Right renal cortex interstitium (tissue), 3 donors: ENCODE results near the gene TCF15. TPM values are rescaled to one million over a fixed set of nuclear protein-coding genes. Genes with fewer than 3 reads are reported as not detected.

ENCODE experiments used
- DNase-seq, 3 donors: peaks; one replicate each; pipeline ENCODE4 v3.0.0-alpha.2; 2013; ENCODE audit warnings: low read depth in 3 of 3, low spot score in 2 of 3
- polyA plus RNA-seq, 3 donors: library from polyadenylated mRNA; unstranded; fragments of 120-200 nt; gene quantifications; one replicate each; pipeline ENCODE4 v1.2.1, GENCODE V29; 2013; ENCODE audit not compliant: insufficient read length in 3 of 3

Gene TCF15
- polyA plus RNA-seq, 3 donors: 0.74 to 1.5 (median 1.3) TPM

DNA sequence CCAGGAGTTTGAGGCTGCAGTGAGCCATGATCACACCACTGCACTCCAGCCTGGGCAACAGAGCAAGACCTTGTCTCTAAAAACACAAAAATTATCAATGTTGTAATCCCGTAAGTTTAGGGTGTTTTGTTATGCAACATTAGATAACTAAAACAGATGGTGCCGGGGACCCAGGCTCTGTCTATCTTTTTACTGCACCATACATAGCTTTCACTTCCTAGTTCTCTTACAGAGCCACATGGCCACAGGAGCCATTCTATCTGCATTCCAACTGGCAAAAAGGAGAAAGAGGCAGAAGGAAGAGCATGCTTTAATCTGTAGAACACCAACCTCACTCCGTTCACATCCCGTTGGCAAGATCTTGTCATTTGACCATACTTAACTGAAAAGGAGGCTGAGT, 5.4 kb upstream of the TCF15 start:
- DNase-seq: no peak

DNA sequence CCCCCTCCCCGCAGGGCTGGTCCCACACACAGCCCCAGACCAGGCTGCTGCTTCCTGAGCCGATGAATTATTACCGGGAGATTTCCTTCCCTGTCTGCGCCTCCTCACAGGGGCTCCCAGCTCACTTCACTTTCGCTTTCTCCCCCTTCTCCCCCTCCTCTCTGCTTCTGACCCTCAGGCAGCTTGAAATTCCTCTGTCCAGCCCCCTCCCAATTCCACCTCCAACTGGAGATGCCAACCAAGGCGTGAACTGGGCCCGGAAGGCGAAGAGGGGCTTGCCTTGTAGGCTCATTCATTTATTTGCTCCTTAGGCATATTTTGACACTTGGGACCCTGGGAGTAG, 1.7 kb upstream of the TCF15 start:
- DNase-seq: peak; percentile 27 to 54 (median 47)

DNA sequence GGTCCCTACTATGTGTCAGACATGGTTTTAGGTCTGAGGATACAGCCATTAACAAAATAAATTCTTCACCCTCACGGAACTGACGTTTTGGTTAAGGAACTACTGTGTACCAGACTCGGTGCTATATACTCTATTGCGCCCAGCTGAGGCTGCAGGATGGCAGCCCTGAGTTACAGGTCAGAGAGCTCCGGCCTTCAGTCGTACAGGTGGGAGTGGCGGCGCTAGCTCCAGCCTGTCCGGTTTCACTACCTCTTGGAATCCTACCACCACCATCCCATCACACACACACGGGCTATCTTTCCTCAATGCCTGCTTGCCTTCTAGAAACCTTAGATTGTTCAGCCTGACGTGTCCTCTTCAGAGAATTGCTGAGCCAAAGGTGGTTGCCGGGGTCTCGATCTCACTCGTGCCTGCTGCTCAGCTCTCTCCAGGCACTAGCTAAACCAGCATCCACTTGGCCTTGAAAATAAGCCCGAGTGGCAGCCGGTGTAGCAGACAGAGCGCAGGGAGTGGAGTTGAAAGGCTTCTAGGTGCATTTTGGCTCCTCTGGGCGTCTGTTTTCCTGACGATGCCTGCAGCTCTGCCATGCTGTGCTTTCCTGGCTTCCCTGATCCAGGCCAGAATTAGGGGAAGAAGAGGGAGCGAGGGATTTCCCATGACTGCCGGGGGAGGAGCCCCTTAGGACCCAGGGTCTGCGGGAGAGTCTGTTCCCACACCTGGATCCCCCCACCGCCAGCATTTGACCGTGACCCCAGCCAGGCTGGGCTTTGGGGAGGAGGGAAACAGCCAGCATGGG, 1.1 kb upstream of the TCF15 start:
- no peak for DNase-seq

DNA sequence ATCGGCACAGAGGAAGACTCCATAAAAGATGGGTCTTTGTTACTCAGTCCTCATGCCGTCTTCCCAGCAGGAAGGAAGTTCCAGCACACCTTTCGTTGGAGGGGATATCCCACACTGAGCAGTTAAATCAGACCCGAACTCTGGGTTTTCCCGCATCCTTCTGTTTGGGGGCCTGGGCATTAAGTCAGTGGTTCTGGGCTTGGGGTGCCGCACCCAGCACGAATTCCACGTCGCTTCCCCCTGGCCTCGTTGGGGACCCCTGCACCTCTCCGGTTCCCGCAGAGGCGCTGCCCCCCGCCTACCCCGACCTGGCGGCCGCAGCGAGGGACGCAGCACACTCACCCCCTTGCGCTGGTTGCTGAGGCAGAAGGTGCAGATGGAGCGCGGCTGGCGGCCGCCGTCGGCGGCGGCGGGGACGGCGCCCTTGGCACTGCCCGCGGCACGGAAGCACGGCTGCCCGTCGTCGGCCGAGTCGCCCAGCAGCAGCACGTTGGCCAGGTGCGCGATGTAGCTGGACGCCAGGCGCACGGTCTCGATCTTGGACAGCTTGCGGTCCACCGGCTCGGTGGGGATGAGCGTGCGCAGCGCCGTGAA, 641 bp downstream of the TCF15 start:
- no peak for DNase-seq

DNA sequence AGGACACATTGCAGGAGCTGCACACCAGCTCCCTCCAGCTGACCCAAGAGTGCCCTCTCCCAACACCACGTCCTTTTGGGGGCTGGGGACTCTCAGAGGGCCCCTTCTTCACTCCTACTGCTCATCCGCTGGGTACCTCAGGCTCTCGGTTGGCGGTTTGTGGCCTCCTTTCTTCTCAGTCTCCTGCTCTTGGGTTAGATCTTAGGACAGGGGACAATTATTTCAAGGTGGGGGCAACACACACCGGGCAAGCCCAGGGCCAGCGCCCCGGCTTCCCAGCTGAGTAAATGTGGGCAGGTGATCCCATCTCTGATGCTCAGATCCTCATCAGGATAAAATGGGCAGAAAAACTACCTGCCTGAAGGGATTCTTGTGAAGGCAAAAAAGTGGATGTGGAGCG, 1.1 kb downstream of the TCF15 start:
- DNase-seq: no peak

DNA sequence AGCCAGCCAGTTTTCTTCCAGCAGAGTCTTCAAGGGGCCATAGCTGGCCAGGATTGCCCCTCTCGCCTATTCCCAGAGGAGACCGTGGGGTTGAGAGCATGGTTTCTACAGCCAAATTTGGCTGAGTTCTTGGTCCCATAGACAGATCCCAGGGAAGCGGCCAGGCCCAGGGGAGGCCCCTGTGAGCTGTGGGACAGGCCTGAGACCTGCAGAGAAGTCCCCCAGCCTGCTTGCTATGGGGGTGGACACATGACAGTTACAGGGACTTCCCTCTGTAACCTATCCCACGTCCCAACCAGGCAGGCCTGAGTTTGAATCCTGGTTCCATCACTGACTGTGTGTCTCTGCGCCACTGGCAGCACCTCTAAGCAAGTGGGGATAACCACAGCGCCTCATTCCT, 2.6 kb downstream of the TCF15 start:
- no peak for DNase-seq

DNA sequence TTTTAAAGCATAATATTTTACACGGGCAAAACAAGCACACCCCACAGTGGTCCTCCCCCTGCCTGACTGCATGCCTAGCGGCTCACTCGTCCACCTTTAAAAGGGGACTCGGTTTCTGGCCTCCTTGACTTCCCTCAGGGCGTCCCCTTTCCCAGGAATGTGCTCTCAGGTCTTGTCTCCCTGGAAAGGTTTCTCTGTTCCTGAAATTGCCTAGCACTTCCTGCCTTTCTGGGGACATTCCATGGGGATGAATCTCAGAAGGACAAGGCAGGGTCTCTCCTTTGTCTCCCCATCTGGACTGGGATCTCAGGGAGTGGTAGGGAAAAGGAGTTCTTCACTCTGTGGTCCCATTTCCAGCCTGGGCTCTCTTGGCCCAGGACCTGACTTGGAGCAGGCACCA, 4.9 kb downstream of the TCF15 start:
- DNase-seq: no peak

DNA sequence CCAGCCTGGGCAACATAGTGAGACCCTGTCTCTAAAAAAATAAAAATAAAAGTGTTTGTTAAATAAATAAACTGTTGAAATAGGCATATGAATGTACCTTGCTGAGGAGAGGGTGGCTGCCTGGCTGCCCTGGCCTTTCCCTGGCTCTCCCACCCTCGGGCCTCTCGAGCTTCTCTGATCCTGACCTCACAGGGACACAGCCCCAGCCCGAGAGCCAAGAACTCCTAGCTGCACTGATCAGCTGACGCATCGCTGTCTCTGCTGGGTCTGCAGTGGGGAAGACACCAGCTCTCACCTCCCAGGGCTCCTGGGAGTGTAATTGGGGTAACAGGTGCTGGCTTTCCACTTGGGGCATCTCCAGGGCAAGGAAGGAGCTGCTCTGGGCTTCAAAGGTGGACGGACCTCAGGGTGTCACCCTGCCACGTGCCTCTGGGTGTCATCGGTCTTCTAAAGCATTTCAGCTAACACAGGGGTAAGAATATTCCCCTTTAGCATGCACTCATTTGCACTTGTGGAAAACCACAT, 6.9 kb downstream of the TCF15 start:
- no peak for DNase-seq

DNA sequence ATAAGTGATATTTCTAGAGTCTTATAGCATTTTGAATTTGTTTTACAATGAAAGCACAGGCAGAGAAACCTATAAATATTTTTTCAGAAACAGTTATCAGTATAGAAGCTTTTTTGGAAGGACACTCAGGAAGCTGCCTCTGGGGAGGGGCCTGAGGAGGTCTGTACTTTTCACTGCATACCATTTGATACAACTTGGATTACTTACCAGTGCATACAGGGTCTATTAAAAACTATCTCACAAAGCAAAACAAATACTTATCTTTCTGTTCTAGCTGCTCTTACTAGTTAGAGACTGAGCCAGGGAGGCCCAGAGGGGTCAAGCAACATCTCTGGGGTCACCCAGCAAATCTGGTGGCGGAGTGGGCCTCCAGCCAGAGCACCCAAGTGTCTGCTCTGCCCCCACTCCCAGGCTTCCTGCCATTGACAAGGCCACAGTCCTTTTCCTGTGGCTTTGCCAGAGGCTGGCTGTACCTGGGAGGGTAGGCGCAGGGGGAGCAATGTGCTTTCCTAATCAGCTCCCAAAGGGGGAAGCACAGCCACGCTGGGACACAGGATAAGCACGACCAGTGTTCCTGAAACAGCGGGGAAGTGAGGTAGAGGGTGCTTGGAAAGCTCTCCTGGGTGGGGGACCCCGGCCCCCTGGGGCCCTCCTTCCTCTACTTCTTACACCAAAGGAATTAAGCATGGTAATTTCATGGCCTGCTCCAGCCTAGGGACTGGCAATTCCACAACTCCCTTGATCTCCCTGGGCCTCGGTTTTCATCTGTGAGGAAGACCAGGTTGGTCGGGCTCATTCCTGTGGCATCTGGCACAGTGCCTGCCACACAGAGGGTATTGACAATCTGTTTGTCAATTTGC, 7.8 kb downstream of the TCF15 start:
- no peak for DNase-seq

DNA sequence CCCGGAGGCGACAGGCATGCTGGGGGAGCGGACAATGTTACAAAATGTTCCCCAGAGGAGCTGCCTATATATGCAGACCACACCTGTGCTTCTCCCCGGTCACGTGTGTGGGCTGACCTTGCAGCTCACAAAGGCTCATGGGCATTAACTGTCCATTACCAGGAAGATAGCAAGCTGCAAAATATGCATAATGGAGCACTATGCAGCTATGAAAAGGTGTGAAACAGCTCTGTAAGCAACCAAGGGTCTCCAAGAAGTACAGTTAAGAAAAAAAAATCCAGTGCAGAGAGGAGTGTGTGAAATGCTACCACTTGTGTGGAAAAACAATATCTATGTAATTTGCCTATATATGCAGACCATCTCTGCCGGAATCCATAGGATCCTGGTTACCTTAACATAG, 9.4 kb downstream of the TCF15 start:
- no peak for DNase-seq

DNA sequence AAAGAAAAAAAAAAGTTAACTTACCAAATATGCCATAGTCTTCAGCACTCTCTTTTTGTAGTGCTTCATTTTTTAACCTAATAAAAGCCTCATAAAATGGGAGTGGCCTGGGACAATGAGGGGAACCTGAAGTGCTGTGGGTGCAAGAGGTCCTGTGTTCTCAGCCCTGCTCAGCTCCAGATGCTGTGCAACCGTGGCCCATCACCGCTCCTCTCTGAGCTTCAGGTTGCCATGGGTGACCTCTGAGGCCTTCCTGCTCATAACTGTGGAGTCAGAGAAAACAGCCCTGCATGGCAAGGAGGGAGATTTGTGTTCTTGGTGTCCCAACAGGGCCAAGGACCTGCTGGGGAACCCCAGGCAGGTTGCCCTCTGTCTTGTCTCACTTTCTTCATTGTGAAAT, 10.0 kb downstream of the TCF15 start:
- DNase-seq: no peak

DNA sequence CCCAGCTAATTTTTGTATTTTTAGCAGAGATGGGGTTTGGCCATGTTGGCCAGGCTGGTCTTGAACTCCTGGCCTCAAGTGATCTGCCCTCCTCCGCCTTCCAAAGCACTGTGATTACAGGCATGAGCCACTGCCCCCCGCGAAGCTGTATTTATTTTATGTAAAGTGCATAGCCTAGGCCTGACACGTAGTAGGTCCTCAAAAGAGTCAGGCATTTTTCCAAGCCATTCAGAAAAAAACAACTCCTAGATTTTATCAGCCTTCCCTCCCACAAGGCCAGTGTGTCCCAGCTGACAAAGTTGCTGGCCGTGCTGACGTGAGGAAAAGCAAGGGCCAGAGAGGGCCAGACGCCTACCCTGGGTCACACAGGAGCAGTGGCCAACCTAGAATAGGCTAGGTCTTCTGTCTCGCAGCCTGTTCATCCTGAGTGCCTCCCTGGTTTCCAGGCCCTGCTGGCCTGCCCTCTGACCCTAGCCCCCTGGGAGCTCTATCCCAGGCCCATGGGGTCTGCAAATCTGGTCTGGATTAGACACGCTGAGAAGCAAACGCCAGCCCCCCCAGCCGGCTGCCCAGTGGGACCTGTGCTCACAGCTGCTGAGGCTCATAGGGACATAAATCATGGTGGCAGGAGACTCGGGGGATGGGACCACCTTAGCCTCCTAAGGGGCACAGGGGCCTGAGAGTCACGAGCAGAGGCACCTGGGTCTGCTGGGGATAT, 11.8 kb downstream of the TCF15 start:
- DNase-seq: no peak

DNA sequence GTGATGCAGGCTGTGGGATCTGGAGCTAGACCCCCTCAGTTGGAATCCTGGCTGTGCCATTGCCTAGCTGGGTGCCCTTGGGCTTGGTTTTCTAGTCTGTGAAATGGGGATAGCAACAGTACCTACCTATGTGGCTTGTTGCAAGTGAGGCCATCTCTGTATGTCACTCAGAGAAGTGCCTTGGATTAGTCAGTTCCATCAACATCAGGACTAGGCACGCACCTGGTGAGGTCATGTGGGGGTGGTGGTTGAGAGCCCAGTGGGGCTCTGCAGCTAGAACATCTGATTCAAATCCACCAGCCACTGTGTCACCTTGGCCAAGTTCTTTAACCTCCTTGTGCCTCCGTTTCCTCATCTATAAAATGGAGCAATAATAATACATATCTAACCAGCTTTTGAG, 12.5 kb downstream of the TCF15 start:
- no peak for DNase-seq

DNA sequence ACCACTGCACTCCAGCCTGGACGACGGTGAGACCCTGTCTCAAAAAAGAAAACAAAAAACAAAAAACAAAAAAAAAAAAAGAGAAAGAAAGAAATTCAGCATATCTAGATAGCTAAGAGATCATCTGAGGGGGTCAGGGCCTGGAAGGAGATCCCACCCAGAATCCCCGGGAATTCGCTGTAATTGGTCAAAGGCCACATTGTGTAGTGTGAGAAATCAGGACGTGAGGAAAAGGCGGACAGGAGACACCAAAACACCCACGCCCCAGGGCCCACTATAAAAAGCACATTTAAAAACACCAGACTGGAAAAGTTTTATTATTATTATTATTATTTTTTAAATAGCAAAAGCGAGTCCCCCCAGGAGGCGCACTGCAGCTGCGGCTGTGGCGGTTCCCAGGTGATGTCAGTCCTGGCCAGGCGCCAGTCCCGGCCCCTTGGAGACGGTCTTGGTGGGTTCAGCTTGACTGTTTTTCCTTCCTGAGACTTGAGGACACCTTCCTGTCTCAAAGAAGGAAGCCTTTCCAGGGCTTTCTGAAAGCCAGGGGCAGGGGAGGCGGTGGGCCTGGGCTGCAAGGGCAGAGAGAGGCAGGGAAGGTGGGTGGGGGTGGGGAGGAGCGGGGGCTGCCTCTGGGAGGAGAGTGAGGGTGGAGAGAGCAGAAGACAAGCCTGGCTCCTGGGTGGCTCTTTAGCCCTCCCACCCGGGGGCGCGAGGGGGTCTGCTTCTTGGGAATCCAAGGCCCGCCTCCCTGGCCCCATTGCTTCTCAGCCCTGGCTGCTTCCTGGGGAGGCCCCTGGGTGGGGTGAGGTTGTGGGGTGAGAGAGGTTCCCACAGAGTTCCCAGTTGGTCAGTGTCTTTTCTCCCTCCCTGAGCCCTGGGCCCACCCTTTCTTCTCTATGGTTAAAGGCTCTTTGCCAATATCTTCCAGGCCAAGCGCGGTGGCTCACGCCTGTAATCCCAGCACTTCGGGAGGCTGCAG, 14.5 kb downstream of the TCF15 start:
- no peak for DNase-seq

DNA sequence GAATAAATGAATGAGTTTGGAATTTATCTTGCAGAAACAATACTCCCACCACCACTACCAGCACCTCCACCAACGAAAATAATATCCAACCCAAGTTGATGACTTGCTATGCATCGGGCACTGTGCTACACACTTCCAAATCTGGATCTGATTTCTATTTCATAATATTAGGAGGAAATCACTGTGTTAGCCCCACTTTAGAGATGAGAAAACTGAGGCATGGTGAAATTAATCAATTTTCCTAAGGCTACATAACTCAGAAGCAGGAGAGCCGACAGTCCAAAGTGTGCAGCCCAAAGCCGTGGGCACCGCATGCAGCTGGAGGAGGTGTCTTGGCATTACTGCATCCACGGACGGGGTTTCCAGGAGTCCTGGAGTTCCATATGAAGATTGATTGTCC, 17.6 kb downstream of the TCF15 start:
- DNase-seq: no peak

DNA sequence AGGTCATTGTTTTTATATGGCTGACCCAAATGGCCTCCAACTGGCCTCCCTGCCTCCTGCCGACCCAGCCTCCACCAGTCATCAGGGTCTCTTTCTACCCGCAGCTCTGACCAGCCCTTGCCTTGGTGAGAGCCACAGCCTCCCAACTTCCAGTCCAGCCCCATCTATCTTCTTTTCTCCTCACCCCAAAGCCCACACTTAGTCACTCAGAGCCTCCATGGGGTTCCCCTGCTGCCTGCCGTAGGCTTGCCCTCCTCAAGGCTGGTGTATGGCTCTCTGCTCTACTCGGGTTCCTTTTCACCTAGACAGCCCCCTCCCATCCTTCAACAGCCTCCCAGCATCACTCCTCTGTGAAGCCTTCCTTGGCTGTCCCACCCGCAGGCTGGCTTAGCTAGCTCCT, 18.2 kb downstream of the TCF15 start:
- DNase-seq: no peak

DNA sequence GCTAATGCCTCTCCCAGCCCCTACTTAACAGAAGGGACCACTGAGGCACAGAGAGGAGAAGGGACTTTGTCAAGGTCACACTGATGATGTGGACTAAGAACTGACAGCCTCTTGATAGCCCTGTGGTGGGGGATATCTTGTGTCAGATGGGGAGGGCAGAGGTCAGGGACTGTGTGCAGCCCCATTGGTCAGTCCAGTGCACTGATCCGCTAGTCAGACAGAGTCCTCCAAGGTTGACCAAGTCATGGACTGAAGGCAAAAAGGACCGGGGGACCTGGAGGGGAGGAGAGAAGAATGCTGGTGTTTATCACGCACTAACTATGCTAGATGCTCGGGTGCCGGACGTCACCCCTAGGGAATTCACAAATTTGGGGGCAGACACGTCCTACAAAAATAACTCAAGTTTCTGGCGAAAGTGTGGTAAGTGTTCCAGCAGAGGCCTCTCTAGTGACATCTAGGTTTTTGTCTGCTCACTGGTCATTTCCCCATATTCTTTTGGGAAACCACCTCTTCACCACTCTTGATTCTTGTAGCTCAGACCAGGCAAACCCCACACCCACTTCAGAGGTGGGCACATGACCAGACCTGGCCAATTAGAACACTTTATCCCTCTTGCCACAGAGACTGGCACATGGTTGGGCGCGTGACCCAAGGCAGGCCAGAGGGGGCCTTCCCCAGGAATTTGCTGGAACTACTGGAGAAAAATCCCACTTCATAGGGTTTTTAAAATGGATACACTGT, 21.0 kb downstream of the TCF15 start:
- DNase-seq: no peak

DNA sequence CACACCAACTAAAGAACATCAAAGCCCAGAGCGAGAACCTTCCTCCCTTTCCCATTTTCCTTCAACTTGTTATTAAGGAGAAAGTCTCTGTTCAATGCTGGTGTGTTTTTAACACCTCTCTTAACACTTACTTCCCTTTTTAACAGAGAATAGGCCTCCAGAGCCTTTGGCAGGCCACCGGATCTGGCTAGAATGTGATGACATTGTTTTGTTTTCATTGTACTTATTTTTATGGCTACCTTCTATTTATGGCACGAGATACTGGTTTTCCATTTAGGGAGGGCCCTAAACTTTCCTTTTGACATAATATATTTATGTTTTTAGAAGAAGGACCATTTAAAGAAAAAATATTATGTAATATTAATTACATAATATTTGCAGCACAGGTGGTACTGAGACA, 21.6 kb downstream of the TCF15 start:
- no peak for DNase-seq

DNA sequence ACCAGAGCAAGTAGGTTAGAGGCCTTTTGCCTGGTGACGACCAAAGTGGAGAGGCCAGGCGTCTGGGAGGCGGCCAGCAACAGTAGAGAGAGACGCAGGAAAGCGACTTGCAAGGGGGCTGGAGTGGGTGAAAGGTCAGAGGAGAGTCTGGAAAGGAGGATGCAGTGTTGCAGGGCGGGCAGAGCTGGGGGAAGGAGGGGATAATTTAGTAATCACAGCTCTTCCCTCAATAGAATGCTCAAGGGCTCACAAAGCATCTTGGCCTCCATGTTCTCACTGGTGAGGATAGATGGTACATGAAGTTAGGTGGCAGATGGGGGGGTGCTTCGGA, 25.2 kb downstream of the TCF15 start:
- DNase-seq: no peak
